Smooth muscle cell of bladder (primary cell): Measurements from ENCODE around the gene RNF223. TPM values are rescaled to one million over a fixed set of nuclear protein-coding genes. Genes with fewer than 3 reads are reported as not detected.

Experiments used
- total RNA-seq: library from RNA; depleted of rRNA; stranded (reverse); fragments of >200 nt; gene quantifications from 2 replicates; pipeline ENCODE4 v1.2.3, GENCODE V29; 2014

RNF223 gene
- total RNA-seq, result not detected in 2 replicates

GRCh38 chr1:1073743-1074587 is at the start of gene RNF223:
TSS of gene RNF223 (minus strand) at chr1:1074306. CDS start at chr1:1072566, 1,740 bp downstream.

GRCh38 chr1:1115786-1116700 is 41.9 kb upstream of the RNF223 start, which contains the start of gene C1orf159:
TSS of gene C1orf159 (minus strand) at chr1:1116089. CDS start at chr1:1091543, 24,546 bp downstream.

Other genes with a start within 250 kb of the RNF223 start
- gene SAMD11, start 150.4 kb downstream of the RNF223 start, total RNA-seq, result 34.2 and 36.6 TPM in 2 replicates
- gene NOC2L, start 115.0 kb downstream of the RNF223 start, total RNA-seq, result 87.5 and 89.9 TPM in 2 replicates
- gene KLHL17, start 113.7 kb downstream of the RNF223 start, total RNA-seq, result 6.8 and 6.9 TPM in 2 replicates
- 0.18 and 0.28 TPM in 2 replicates for gene PLEKHN1, start 107.8 kb downstream of the RNF223 start, total RNA-seq
- 0.43 and 2.1 TPM in 2 replicates for gene PERM1, start 92.2 kb downstream of the RNF223 start, total RNA-seq
- 0.85 and 8.0 TPM in 2 replicates for gene HES4, start 74.2 kb downstream of the RNF223 start, total RNA-seq
- 103 and 131 TPM in 2 replicates for gene ISG15, start 60.8 kb downstream of the RNF223 start, total RNA-seq
- 30.9 and 42.0 TPM in 2 replicates for gene AGRN, start 54.2 kb downstream of the RNF223 start, total RNA-seq
- 3.8 and 4.0 TPM in 2 replicates for gene C1orf159, start 41.8 kb upstream of the RNF223 start, total RNA-seq
- gene TTLL10, start 99.6 kb upstream of the RNF223 start, total RNA-seq, result not detected in 2 replicates
- 0.55 TPM in 1 of 2 replicates, not detected in the other for gene TNFRSF18, start 132.3 kb upstream of the RNF223 start, total RNA-seq
- 0.14 and 0.18 TPM in 2 replicates for gene TNFRSF4, start 139.8 kb upstream of the RNF223 start, total RNA-seq
- 117 and 125 TPM in 2 replicates for gene SDF4, start 157.7 kb upstream of the RNF223 start, total RNA-seq
- 16.2 and 21.7 TPM in 2 replicates for gene B3GALT6, start 157.9 kb upstream of the RNF223 start, total RNA-seq
- gene C1QTNF12, start 172.4 kb upstream of the RNF223 start, total RNA-seq, result 0.83 and 1.3 TPM in 2 replicates
- 34.0 and 44.7 TPM in 2 replicates for gene UBE2J2, start 199.5 kb upstream of the RNF223 start, total RNA-seq
- gene SCNN1D, start 206.1 kb upstream of the RNF223 start, total RNA-seq, result 0.71 and 0.74 TPM in 2 replicates
- gene ACAP3, start 233.6 kb upstream of the RNF223 start, total RNA-seq, result 19.2 and 25.7 TPM in 2 replicates
- gene PUSL1, start 234.3 kb upstream of the RNF223 start, total RNA-seq, result 9.2 and 12.0 TPM in 2 replicates